ENCODE measurements around the gene GMNN.

Gene GMNN

DNA sequence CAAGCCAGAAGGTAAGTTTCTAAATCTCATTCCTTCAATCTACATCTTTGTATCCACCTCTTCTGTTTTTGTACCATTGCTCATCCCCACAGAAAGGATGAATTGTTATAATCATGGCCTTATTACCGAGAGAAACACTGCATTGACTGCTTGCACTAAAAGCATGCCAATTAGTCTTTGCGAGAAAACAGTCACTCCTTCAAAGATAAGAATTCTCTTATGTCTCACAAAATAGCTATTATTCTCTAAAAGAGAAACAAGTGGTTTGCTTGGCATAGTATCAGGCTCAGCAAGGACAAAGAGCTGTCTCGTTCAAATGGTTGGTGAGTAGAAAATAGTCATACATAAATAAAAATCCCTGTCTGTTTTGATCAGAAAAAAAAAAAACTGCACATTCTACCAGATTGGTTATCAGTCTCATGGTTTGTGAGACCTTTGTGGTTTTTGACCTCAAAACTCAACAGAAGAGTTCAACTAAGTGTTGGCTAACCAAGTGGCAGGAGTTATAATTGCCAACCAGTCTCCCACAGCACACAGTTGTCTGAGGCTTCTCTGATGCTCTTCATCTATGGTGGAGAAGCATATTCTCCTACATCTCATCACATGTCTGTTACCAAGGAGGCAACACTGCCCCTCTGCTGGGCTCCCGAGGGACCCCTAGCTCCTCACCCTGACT is 59.1 kb downstream of the GMNN start:
- H3K27ac ChIP-seq, result no peak overlapping the region
- TF ChIP-seq, protein P1, sequence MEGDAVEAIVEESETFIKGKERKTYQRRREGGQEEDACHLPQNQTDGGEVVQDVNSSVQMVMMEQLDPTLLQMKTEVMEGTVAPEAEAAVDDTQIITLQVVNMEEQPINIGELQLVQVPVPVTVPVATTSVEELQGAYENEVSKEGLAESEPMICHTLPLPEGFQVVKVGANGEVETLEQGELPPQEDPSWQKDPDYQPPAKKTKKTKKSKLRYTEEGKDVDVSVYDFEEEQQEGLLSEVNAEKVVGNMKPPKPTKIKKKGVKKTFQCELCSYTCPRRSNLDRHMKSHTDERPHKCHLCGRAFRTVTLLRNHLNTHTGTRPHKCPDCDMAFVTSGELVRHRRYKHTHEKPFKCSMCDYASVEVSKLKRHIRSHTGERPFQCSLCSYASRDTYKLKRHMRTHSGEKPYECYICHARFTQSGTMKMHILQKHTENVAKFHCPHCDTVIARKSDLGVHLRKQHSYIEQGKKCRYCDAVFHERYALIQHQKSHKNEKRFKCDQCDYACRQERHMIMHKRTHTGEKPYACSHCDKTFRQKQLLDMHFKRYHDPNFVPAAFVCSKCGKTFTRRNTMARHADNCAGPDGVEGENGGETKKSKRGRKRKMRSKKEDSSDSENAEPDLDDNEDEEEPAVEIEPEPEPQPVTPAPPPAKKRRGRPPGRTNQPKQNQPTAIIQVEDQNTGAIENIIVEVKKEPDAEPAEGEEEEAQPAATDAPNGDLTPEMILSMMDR (conservative IDR thresholded peaks at IDR 0.05), result no peak

Data from VCaP (cell line).